H1 (cell line): Measurements from ENCODE around the gene CMTR1. TPM values are rescaled to one million over a fixed set of nuclear protein-coding genes. Genes with fewer than 3 reads are reported as not detected.

ENCODE experiments used
- CHD1 ChIP-seq: IDR thresholded peaks from 2 replicates; pipeline ENCODE4 v1.6.1; 2012; ENCODE audit warnings: low read depth, low read length, improper control_type of control experiment
- CHD7 ChIP-seq: fragments of 300-600 bp; sonication (generic); IDR thresholded peaks from 2 replicates; pipeline ENCODE4 v1.7.1; 2012; ENCODE audit warnings: low read length, moderate library complexity, mild to moderate bottlenecking, inconsistent platforms; ENCODE audit not compliant: insufficient replicate concordance
- CTCF ChIP-seq, 3 experiments: IDR thresholded peaks; 1 replicate in 2 of 3; 2 replicates in 1 of 3; pipeline versions ENCODE4 v1.5.1 to v1.6.1; 2011; ENCODE audit warnings: low read length in 3 of 3, mild to moderate bottlenecking in 3 of 3, inconsistent platforms in 2 of 3, low read depth in 1 of 3, moderate library complexity in 1 of 3; ENCODE audit not compliant: insufficient read depth in 1 of 3; ENCODE audit errors: control extremely low read depth in 1 of 3
- KDM1A ChIP-seq: fragments of 200-600, 300-600 bp; sonication (generic); IDR thresholded peaks from 2 replicates; pipeline ENCODE4 v1.7.1; 2016; ENCODE audit warnings: mild to moderate bottlenecking, low read length, borderline replicate concordance
- RAD21 ChIP-seq, 2 experiments: IDR thresholded peaks in 1 of 2; conservative IDR thresholded peaks in 1 of 2; 2 replicates each; pipeline ENCODE4 v1.6.1; 2011; ENCODE audit warnings: low read depth in 2 of 2, low read length in 2 of 2, improper control_type of control experiment in 1 of 2, inconsistent platforms in 1 of 2, mild to moderate bottlenecking in 1 of 2, moderate library complexity in 1 of 2
- SAP30 ChIP-seq: fragments of 300-600 bp; sonication (generic); IDR thresholded peaks from 2 replicates; pipeline ENCODE4 v1.7.1; 2012; ENCODE audit warnings: low read length, moderate library complexity, mild to moderate bottlenecking, inconsistent platforms; ENCODE audit not compliant: insufficient read depth, insufficient replicate concordance
- SP1 ChIP-seq: IDR thresholded peaks from 2 replicates; pipeline ENCODE4 v1.6.1; 2011; ENCODE audit warnings: low read depth, low read length
- SRF ChIP-seq: IDR thresholded peaks from 2 replicates; pipeline ENCODE4 v1.6.1; 2011; ENCODE audit warnings: mild to moderate bottlenecking, low read depth, low read length, moderate library complexity
- polyA plus RNA-seq, 7 experiments: library from polyadenylated mRNA; depleted of rRNA in 3 of 7; stranded (reverse) in 5 of 7; unstranded in 2 of 7; fragments of >200 nt in 5 of 7; fragments of 200-250 nt in 2 of 7; gene quantifications; 1 replicate in 5 of 7; 2 replicates in 1 of 7; 4 replicates in 1 of 7; pipeline versions ENCODE4 v1.2.1 to v1.2.3, GENCODE V29; 2011 to 2013; ENCODE audit warnings: missing spikeins in 2 of 7, mixed read lengths in 2 of 7
- total RNA-seq: library from RNA; stranded (reverse); fragmentation: NEBNext Ultra II Directional; extraction: Animal tissue kit (Norgen Biotek cat#: 25700); gene quantifications from 2 replicates; pipeline ENCODE4 v1.2.1, GENCODE V29; 2021

Gene CMTR1
- total and polyA plus RNA-seq, 2 of the 8 experiments (the other 6 are each of a cell fraction or from before 2014, with no cell fraction given): 15.2 to 33.1 TPM

- TF ChIP-seq KDM1A (peak; percentile 49; the same call in 1 of the 2 replicates), SRF (no peak), CHD7 (no peak), RAD21 (IDR thresholded peaks at IDR 0.05 in 1 of 2, conservative IDR thresholded peaks at IDR 0.05 in 1 of 2; ENCODE audit: low read depth in 2 of 2, low read length in 2 of 2) (no peak), SAP30 (no peak), CHD1 (no peak), SP1 (no peak), CTCF (IDR thresholded peaks at IDR 0.05; ENCODE audit: control extremely low read depth in 1 of 3, insufficient read depth in 1 of 3, low read depth in 1 of 3, low read length in 3 of 3) (no peak)
These were observed 79.5 kb downstream of the CMTR1 start (continued) for GRCh38 chr6:37512400-37513011.
